Activated B cell treated with CpG ODN at 0.5 μM for 24 hours (primary cell): ENCODE results near the gene KRT76. TPM values are rescaled to one million over a fixed set of nuclear protein-coding genes. Genes with fewer than 3 reads are reported as not detected.

Experiments
- ATAC-seq: fragments of 200-7000 bp; cut with Tn5 transposase; one replicate; pipeline ENCODE4 v1.10.0; 2021; ENCODE audit warnings: low read depth, mild to moderate bottlenecking, moderate library complexity
- CTCF ChIA-PET: fragments of 350-600 bp; sonication (Branson Sonifier 250); formaldehyde crosslinking; loops from one replicate; lab custom pipeline; 2021; ENCODE audit warnings: antibody characterized with exemption; lab: Charles Lee
- POLR2A ChIA-PET: fragments of 350-600 bp; sonication (Branson Sonifier 250); formaldehyde crosslinking; loops from one replicate; lab custom pipeline; 2021; ENCODE audit warnings: antibody characterized with exemption; lab: Charles Lee
- DNase-seq: peaks from one replicate; pipeline ENCODE4 v3.0.0; 2022
- H3K27ac Mint-ChIP-seq: one replicate; pipeline ENCODE4 v1.8.0; 2020; ENCODE audit warnings: mixed read lengths
- H3K27me3 Mint-ChIP-seq: one replicate; pipeline ENCODE4 v1.8.0; 2021; ENCODE audit warnings: mixed read lengths
- H3K36me3 Mint-ChIP-seq: one replicate; pipeline ENCODE4 v1.8.0; 2021; ENCODE audit warnings: low read depth, mixed read lengths
- H3K4me1 Mint-ChIP-seq: one replicate; pipeline ENCODE4 v1.8.0; 2021; ENCODE audit warnings: mixed read lengths
- H3K4me3 Mint-ChIP-seq: one replicate; pipeline ENCODE4 v1.8.0; 2020; ENCODE audit warnings: mild to moderate bottlenecking, mixed read lengths
- H3K9me3 Mint-ChIP-seq: one replicate; pipeline ENCODE4 v1.8.0; 2020; ENCODE audit warnings: mixed read lengths
- CTCF ChIP-seq: fragments of 200-600 bp; IDR thresholded peaks from one replicate; pipeline ENCODE4 v1.8.0; 2022; ENCODE audit warnings: antibody characterized with exemption, mild to moderate bottlenecking
- intact Hi-C: fragments of 100-400 bp; cut with micrococcal nuclease; formaldehyde crosslinking; loops from one replicate; pipeline ENCODE4 v1.15.1; 2024
- total RNA-seq: library from RNA; stranded (reverse); gene quantifications from 2 replicates; pipeline ENCODE4 v1.2.3, GENCODE V29; 2022

Gene KRT76
- total RNA-seq, 1 donor from 2014 or later = not detected

GRCh38 chr12:52821826-52822660 is 44.9 kb upstream of the KRT76 start:
- intact Hi-C loops = no loop called here
- H3K4me1 Mint-ChIP-seq = no peaks in the 10 kb centered on the region
- no peak overlapping the region for H3K27ac Mint-ChIP-seq
- DNase-seq (no peak), ATAC-seq (no peak)
- no peaks in the 10 kb centered on the region for H3K9me3 Mint-ChIP-seq
- TF ChIP-seq CTCF = no peak
- peaks cover 29% of the 10 kb centered on the region for H3K27me3 Mint-ChIP-seq
- no peak overlapping the region for H3K4me3 Mint-ChIP-seq
- H3K36me3 Mint-ChIP-seq = no peaks in the 10 kb centered on the region
- ChIA-PET CTCF (no interaction called here), POLR2A (no interaction called here)

GRCh38 chr12:52821071-52821730 is 44.1 kb upstream of the KRT76 start:
- intact Hi-C loops = no loop called here
- no peak for DNase-seq
- H3K4me3 Mint-ChIP-seq = no peak overlapping the region
- no peaks in the 10 kb centered on the region for H3K9me3 Mint-ChIP-seq
- no peaks in the 10 kb centered on the region for H3K4me1 Mint-ChIP-seq
- no peaks in the 10 kb centered on the region for H3K36me3 Mint-ChIP-seq
- POLR2A ChIA-PET = no interaction called here
- TF ChIP-seq CTCF = no peak
- ATAC-seq = no peak
- CTCF ChIA-PET = interaction anchor here (0.7 kb wide), 1 partner anchor 12 kb away, joined by 3 read pairs; no protein-coding TSS in a partner anchor
- no peak overlapping the region for H3K27ac Mint-ChIP-seq
- peaks cover 26% of the 10 kb centered on the region for H3K27me3 Mint-ChIP-seq

GRCh38 chr12:52820521-52820920 is 43.4 kb upstream of the KRT76 start:
- POLR2A ChIA-PET = no interaction called here
- H3K27me3 Mint-ChIP-seq = peaks cover 26% of the 10 kb centered on the region
- no peaks in the 10 kb centered on the region for H3K36me3 Mint-ChIP-seq
- CTCF ChIA-PET = interaction anchor here (0.7 kb wide), 1 partner anchor 12 kb away, joined by 3 read pairs; no protein-coding TSS in a partner anchor
- no peak for DNase-seq
- intact Hi-C loops = no loop called here
- ATAC-seq = no peak
- TF ChIP-seq CTCF = no peak
- no peak overlapping the region for H3K4me3 Mint-ChIP-seq
- H3K27ac Mint-ChIP-seq = no peak overlapping the region
- no peaks in the 10 kb centered on the region for H3K4me1 Mint-ChIP-seq
- no peaks in the 10 kb centered on the region for H3K9me3 Mint-ChIP-seq

- H3K27me3 Mint-ChIP-seq = peaks cover 26% of the 10 kb centered on the region
- H3K27ac Mint-ChIP-seq = no peak overlapping the region
- no peak for TF ChIP-seq CTCF
- ATAC-seq (no peak), DNase-seq (no peak)
- POLR2A ChIA-PET = no interaction called here
- no peaks in the 10 kb centered on the region for H3K9me3 Mint-ChIP-seq
- CTCF ChIA-PET = interaction anchor here (0.7 kb wide), 1 partner anchor 13 kb away, joined by 3 read pairs; no protein-coding TSS in a partner anchor
- no peaks in the 10 kb centered on the region for H3K36me3 Mint-ChIP-seq
- no peak overlapping the region for H3K4me3 Mint-ChIP-seq
- intact Hi-C loops = no loop called here
- H3K4me1 Mint-ChIP-seq = no peaks in the 10 kb centered on the region
Measured at GRCh38 chr12:52819731-52820510, 42.8 kb upstream of the KRT76 start.
